ENCODE data around the gene SLC5A10.

Gene SLC5A10

GRCh38 chr17:18986541-18987229, 34.7 kb downstream of the SLC5A10 start:
- DNase-seq = no peak

GRCh38 chr17:18987230-18987610, 35.3 kb downstream of the SLC5A10 start:
- DNase-seq = no peak

DNA sequence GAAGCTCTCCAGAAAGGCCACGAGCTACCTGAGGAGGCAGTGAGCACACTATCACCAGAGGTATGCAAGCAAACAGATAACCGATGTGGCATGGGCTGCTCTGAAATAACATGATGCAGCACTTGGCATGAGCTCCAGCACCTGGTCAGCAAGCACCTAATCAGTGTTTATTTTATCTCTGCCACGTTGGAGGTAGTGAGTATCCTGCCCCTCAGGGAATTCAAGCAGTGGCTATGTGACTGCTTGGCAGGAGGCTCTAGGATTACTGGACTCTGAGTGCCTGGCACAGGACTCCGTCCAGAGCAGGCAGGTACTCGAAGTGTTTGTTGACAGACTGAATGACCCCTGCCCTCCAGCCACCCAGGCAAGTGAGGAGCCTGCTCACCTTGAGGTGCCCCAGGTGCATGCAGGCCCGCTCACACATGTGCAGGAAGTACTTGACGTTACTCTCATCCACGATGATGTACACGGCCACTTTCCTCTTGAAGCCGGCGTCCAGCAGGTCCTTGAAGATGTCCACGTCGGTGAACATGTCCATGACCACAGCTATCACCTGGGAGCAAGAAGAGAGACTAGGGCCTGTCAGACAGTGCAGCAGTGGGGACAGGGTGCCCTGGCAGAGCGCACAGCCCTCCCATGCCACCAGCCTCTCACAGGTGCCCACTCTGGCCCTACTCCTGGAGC, 36.0 kb downstream of the SLC5A10 start:
- no peak for DNase-seq

DNA sequence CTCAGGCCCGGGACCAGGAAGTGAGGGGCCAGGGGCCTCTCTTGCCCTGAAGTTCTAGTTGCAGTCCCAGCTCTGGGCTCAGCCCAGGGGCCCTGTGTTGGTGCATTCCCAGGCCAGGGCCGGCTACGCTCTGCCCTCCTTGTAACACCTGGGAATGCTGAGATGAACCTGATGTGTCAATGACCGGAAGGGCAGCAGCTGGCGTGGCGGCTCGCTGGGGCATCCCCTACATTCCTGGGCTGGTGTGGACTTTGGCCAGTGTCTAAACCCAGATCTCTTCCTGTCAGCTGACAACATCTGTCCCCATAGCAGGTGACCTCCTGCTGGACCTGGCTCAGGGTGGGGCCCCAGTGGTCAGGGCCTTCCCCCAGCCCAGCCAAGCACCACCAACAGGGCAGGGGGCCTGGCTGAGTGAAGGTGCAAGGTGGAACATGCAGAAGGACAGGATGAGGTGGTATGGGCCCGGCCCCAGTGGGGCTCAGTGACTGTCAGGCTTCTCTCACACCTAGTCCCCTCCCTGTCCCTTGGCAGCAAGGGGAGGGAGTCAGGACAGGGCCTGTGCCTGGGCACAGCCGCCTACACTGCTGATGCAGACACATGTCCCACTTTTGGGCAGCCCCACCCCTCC, 36.7 kb downstream of the SLC5A10 start:
- no peak for DNase-seq

GRCh38 chr17:18990331-18990730, 38.4 kb downstream of the SLC5A10 start:
- DNase-seq = no peak

DNA sequence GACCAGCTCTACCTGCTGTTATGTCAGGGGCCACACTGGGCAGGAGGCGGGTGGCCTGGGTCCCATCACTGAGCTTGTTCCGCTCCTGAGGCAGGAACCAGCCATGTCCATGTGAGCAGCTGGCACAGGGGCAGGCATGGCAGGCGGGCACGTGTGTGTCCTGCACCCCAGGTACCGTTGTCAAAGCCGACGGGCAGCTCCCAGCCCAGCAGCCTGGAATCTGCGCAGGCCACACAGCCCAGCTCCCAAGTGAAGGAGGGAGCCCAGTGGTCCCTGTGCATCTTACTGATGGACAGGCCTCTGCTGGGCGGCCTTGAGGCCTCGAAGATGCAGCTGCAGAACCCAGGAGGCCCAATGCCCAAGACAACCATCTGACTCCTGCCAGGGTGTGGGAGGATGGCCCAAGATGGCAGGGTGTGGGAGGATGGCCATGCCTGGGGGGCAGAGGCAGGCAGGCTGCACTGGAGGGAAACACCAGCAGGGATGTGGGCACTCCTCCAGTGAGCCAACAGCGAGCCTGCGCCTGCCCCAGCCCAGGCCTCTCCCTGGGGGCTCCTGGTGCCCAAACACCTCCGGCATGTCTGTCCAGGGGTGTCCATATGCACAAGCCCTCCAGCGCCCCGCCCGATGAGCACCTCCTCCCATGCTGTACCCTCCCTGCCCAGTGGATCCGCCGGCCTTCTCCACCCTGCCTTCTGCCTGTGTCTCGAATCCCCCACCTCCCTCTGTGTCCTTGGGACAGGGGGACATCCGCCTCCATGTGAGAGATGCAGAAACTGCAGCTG, 39.8 kb downstream of the SLC5A10 start:
- DNase-seq = no peak

GRCh38 chr17:18992454-18993130, 40.6 kb downstream of the SLC5A10 start:
- DNase-seq = peak; percentile 2

DNA sequence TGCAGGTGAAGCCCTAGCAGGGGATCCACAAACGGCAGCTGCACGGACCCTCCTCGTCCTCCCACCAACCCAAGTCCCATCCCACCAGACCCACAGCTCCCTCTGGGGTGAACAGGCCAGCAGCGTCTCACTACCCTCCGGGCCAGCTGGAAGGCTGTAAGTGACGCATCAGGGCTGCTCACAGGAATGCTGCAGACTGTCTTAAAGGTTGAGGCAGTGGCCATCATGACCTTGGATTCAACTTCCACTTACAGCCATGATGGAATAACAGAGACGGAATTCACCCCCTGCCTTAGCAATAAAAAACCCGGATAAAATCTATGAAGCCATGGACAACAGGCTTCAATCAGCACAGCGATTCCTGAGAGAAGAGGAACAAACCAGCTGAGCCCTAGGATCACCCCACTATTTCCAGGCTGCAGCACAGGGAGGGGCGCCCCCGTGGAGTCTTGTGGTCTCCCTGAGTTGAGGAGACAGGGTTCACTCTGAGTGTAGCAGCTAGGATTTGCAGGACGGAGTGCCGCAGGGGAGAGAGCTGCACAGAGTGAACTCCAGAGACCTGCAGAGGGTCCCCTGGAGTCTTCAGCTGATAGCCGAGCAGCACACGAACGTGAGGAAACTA, 42.1 kb downstream of the SLC5A10 start:
- no peak for DNase-seq

DNA sequence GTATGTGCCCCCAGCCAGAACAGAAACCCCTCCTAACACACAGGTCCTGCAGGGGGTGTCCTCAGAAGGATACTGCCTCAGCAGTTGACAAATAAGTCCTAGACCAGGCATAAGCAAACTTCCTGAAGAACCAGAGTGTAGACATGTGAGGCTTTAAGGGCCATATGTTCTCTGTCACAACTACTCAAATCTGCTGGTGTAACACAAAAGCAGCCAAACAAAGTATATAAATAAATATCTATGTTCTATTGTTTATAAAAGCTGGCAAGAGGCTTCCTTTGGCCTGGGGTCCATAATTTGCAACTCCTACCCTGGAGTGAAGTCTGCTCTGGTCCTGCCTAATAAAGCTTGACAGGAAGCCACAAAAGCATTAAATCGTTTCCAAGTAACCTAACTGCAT, 42.7 kb downstream of the SLC5A10 start:
- no peak for DNase-seq

- no peak for DNase-seq
Observed at GRCh38 chr17:18995220-18995619, 43.3 kb downstream of the SLC5A10 start.

- DNase-seq = no peak
Observed at GRCh38 chr17:18996458-18996857, 44.5 kb downstream of the SLC5A10 start.

DNA sequence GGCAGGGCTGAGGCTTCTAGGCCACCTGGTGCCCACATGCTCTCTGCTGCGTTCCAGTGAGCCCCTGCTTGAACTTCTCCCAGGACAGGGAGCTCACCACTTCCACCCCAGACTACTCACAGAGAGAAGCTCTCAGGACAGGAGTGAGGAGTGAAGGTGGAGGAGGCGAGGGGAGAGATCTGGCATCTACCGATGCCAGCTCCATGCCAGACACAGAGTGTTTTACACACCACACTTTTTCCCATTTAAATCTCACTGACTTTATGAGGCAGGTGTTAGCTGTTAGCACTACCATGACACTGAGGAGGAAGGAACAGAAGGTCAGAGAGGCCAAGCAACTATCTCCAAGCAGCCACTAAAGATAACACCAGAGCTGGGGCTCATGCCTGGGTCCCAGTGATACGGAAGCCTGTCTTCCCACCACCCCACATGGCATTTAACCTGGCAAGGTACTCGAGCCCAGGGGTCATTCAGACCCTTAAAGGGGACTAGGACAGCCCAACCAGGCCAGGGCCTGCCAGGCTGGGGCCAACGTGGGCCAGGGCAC, 45.8 kb downstream of the SLC5A10 start:
- DNase-seq = no peak

DNA sequence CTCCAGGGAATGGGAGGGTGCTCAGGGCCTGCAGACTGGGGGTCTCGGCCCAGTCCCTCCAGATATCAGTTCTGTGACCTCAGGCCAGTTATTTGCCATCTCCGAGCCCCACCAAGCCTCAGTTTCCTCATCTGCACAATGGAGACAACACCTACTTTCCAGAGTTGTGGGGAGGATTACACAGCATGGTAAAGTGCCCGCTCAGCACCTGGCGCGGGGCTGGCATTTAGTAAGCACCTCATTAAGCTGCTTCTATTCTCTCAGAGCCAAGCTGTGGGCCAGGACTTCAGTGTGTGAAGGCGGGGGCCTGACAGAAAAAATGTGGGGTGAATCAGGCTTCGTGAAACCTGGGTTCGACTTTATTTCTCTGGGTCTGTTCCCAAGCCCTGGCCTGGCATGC, 47.4 kb downstream of the SLC5A10 start:
- no peak for DNase-seq

DNA sequence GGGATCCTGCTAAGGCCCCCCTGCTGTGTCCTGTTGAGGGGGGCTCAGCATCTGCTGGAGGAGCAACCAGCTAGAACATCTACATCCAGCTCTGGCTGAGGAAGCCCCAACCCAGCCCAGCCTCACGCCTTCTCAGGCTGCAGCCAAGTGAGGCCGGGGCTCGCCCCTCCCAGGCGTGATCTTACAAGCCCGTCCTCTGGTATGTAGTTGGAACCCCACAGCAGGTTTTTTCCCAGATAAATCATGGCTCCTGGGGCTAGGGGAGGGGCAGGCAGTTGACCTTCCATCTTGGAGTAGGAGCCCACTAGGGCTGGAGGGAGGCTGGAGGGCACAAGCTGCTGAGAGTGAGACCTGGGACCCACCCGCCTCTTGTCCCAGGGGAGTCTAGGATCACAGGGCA, 47.9 kb downstream of the SLC5A10 start:
- no peak for DNase-seq

- DNase-seq = no peak
Observed at GRCh38 chr17:19000531-19001325, 48.8 kb downstream of the SLC5A10 start.

- DNase-seq = no peak
Observed at GRCh38 chr17:19001907-19002590, 50.1 kb downstream of the SLC5A10 start.

DNA sequence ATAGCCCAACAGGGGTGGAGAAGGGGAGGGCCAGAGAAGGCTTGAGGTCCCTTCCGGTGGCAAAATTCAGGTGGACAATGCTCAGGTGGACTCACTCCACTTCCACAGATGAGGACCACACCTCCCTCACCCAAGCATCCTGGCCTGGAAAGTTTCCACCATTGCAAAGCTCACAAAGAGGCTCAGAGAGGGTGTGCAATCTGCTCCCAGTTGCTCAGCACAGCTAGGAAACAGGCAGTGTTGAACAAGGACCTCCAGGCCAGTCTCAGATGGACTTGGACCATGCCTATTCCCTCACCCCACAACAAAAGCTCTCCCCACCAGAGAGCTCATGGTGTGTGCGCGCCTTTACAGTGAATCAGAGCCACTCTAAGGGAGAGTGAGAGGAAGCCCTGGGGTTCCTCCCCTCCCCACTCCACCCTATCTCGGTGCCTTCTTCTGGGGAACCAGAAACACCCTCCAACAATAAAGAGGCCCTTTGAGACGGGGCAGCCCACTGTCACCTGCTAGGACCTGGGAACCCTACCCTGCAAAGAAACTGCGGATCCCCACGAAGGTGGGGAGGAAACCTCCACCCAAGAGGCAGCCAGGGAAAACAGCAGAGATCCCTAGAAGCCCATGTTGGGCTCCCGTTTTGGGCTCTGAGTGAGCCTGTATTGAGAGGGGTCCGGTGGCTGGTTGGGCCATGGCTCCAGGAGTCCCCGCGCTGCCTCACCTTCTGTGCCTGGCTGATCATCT, 51.0 kb downstream of the SLC5A10 start:
- no peak for DNase-seq

DNA sequence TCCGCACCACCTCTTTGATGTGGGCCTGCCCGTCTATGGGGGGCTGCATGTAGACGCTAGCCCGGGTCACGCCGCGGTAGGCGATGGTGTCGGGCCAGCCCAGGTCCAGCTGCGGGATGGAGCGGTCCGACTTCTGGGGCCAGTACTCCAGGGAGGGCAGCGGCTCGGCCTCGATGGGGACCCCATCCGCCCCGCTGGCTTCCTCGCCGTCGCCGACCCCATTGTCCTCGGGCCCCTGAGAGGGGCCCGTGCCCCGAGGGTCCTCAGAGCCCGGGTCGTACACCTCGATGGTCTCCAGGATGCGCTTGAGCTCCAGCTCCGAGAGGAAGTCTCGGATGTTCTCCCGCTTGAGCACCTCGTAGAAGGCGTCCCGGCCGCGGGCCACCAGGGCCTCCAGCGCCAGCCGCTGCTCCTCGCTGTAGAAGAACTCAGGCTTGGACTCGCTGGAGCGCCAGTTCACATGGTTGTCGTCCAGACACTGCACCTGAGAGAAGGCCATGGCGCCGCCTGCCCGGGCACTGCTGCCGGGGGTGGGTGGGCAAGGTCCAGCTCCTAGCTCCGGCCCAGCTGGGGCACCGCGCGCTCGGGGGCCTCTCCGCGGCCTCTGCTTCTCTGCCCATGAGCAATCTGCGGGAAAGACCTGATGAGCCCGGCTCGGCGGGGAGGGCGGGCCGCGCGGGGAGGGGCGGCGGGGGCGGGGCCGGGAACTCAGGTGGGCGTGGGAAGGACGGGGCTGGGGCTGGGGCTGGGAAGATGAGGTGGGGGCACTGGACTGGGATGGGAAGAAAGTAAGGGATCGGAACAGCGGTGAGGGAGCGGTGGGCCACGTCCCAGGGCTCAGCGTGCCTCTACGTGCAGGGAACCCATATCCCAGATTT, 51.8 kb downstream of the SLC5A10 start:
- DNase-seq = no peak

All from GF-D8 (cell line).